HG02588 (cell line): ENCODE results near the gene COL6A2.
"Not testable (repeated sequence)": the region's sequence is repeated elsewhere in the genome, so short reads cannot be mapped to it uniquely, and the experiment has no call there.

Source experiments
- ATAC-seq: cut with Tn5 transposase; IDR thresholded peaks from one replicate; pipeline ENCODE4 v1.9.1; 2021; ENCODE audit warnings: mild to moderate bottlenecking, moderate library complexity; ENCODE audit not compliant: unreplicated experiment

COL6A2 gene

DNA sequence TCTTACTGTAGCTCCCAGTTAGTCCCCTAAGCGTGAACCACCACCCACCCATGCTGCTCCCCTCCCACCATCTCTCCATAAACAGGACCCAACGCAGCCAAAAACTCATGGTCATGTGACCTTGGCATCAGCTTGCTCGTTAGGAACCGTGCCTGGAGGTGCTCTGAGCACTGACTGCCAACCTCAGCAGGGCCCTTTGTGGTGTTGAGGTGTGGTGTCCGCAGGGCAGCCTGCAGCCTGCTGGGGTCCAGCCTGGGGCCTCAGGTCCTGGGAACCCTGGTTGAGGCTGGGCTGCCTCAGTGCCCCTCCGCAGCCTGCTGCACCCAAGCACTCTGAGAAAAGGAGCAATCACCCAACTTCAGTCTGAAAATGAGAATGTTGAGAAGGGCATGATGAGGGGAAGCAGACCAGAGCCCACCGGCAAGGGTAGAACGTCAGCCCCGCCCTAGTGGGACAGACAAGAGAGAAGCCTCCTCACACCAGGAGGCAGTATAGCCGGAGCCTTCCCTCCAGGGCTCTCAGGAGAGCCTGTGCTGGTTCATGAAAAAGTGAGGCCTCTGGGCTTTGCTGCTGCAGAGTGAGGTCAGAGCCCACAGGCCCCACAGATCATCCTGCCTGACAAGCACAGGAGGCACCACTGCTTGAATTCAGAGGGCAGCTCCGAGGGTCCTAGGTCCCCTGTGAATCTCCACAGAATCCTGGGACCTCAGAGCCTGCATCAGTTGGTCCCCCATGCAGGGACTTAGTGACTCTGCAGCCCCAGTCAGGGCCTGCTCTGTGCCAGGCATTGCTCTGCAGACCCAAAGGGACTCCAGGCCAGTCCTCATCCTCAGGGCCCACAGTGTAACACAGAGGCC, 4.9 kb upstream of the COL6A2 start:
- ATAC-seq: no peak

- no peak for ATAC-seq
These were observed 4.1 kb upstream of the COL6A2 start for GRCh38 chr21:46093668-46094400.

DNA sequence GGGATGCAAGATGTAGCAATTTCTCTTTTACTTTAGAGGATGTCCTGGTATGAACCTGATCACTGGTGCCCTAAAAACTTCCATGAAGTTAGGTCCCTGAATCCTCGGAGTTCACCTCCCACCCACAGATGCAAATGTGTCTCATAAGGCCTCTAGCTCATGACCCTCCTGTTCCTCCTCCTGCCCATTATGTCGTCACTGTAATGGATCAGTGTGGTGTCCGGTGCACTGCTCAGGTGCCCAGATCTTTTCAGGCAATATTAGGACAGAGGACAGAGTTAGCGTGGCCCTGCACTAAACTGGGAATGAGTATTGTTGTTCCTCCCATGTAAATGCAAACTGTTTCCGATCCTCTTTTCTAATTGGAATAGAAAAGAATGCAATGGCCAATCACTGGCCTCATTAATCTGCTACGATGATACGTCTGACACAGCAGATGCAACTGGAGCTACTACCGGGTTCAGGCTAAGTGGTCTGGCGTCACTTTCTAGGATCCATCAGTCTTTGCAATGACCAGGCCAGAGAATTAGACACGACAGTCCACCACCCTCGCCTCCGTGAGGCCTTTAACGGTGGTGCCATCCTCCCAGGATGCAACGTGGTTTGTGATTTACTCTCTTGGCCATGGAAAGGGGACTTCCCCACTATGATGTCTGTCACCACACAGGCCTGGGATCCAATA, 3.4 kb upstream of the COL6A2 start:
- ATAC-seq: no peak

DNA sequence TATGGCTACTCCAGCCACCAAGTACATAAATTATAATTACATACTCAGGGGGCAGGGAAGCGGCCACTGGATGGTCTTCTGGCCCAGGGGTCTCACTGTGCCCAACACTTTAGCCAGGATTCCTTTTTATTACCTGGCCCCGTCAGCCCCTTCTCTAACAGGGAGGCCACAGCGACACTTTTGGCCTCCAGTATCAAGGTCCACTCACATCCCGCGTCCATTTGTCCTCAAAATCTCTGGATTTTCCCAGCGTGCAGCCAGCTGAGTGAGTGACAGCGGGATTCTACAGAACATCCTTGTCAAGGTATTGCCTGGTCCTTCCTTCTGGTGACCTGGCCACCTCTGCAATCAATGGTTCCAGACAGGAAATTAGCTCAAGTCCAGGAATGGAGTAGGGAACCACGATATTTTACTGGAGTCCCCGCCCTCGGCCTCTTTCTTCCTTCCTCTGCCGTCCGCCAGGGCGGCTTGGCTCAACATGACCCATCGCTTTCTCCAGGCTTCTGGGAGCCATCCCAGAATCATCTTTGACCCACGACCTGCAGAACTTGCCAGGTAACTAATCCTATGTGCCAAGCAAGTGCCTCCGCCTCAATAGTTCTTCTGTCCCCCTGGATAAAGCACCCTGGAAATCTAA, 2.7 kb upstream of the COL6A2 start:
- ATAC-seq: no peak

DNA sequence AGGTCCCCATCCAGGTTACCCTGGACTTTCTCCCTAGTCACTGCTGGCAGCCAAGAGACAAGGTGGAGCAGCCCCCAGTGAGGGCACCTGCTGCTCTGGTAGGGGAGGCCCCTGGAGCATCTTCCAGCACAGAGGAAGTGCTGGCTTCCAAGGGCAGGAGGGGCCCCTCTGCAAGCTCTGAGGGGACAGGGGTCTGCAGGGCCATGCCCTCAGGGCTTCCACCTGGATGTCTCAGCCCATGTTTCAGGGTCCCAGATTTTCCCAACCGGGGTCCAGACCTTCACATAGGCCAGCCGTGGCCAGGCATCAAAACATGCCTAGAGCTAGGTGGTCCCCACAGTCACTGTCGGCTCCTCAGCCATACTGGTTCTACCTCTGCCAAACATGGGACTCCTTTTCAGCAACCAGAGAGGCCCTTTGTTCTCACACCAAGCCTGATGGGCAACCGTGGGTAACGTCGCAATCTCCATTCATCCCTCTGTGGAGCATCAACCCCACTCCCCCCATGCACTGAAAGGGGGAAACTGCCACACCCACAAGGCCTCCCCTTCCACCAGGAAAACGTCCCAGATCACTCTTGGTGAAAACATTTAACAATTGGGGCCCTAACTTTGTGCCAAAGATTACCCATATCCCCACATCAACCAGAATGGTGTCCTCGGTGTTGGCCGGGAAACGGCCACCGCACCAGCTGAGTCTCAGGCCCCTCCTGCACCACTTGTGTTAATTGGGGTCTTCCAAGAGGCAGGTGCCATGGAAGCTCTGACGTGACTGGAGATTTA, 1.9 kb upstream of the COL6A2 start:
- no peak for ATAC-seq

GRCh38 chr21:46096596-46097335, 1.1 kb upstream of the COL6A2 start:
- no peak for ATAC-seq

- no peak for ATAC-seq
These were observed 610 bp downstream of the COL6A2 start for GRCh38 chr21:46098303-46099141.

DNA sequence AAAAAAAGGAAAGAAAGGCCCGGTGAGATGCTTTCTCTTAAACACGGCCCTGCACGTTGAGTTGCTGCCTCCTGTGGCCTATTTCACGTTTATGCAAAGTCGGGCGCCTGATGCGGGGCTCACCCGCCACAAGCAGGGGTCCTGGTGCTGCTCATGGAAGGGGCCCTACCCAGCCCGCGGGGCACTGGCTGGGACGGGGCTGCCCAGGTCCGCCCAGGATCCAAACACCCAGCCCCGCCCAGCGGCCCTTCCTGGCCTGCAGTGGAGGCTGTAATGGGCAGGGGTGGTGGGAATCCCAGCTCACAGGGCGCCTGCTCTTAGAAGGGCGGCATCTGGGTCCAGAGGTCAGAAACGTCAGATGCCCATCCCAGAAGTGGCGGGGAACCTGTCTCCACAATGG, 1.6 kb downstream of the COL6A2 start:
- no peak for ATAC-seq

DNA sequence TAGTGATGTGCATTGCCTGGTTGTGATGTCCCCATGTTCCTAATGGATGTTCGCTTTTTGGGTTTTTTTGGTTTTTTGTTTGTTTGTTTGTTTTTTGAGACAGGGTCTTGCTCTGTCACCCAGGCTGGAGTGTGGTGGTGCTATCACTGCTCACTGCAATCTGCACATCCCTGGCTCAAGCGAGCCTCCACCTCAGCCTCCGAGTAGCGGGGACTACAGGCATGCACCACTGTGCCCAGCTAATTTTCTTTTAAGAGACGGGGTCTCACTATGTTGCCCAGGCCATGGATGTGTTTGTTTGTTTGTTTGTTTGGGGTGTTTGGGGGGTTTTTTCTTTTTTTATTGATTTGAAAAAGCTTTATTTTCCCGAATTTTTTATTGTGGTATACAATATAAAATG, 2.1 kb downstream of the COL6A2 start:
- ATAC-seq: no peak

- no peak for ATAC-seq
These were observed 2.5 kb downstream of the COL6A2 start for GRCh38 chr21:46100426-46100825.

DNA sequence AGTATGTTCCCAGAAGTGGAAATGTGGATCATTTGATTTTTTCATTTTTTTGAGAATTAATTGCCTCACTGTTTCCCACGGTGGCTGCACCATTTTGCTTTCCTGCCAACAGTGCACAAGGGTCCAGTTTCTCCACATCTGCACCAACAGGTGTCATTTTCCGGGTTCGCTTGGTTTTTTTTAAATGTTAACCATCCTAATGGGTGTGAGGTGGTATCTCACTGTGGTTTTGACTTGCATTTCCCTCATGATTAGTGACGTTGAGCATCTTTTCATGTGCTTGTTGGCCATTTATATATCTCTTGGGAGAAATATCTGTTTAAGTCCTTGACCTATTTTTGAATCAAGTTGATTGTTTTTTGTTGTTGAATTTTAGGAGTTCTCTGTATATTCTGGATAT, 3.0 kb downstream of the COL6A2 start:
- ATAC-seq: no peak

DNA sequence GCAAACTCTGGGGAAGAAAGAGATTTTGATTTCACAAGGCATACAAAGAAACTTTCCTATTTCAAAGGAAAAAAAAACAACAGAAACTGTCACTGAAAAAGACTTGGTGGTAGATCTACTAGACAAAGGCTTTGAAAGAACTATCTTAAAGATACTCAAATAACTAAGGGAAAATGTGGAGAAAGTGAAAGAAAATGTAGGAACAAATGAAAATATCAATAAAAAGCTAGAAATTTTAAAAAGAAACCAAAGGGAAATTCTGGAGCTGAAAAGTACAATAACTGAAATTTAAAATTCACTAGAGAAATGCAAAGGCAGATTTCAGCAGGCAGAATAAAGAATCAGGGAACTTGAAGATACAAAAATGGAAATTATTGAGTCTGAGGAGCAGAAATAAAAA, 6.2 kb downstream of the COL6A2 start:
- ATAC-seq: no peak

DNA sequence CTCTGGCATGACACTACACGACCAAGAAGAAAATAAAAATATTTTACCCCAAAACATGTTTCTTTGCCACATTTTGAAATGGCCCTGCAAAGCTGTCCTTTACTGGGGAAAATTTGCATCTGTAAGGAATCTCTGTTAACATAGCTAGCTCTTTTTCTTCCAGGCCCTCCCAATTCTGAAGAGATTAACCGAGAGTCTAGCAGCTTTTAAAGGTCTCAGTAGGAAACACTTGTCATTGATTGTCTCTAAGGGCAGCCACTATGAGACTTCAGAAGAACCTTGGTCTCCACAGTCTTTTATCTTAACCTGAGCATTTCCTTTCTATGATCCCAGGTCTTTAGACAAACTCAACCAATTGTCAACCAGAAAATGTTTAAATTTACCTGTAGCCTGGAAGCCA, 9.5 kb downstream of the COL6A2 start:
- not testable (repeated sequence) for ATAC-seq

- no peak for ATAC-seq
These were observed 11.0 kb downstream of the COL6A2 start for GRCh38 chr21:46108827-46109312.

GRCh38 chr21:46109313-46110221, 11.7 kb downstream of the COL6A2 start:
- ATAC-seq: no peak

DNA sequence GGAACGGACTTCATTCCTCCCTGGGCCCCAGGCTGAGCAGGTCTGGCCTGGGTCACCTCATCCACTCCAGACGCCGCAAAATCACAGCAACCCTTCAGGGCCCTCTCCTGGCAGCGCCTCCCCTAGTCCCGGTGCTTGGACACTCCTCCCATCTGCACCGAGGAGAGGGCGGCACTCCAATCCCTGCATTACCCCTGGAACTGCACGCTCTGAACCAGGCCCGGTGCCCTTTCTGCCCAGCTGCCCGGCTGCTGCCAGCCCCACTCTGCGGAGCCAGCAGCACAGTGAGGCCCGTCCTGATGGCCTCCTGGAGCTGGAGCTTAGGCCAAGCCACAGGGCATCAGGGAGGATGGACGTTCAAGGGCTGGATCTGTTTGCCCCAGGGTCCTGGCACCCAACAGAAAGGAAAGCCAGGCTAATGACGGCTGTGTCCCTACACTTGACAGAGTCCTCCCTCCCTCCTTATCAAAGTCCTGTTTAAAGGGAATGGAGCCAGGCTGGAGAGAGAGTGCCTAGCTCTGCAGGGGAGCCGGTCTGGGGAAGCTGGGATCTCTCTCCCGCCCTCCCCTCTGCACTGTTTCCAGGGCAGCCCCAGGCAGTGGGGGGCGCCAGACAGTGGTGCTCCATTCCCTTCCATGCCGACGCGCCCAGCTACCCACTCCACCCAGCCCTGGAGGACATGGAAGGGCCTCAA, 12.7 kb downstream of the COL6A2 start:
- no peak for ATAC-seq

- ATAC-seq: no peak
These were observed 13.3 kb downstream of the COL6A2 start for GRCh38 chr21:46111193-46111571.
